Posterior vena cava (tissue), 2 donors: ENCODE results near the gene HADHA. TPM values are rescaled to one million over a fixed set of nuclear protein-coding genes. Genes with fewer than 3 reads are reported as not detected.

Experiments
- DNase-seq: peaks from one replicate; pipeline ENCODE4 v3.0.0-alpha.2; 2020; ENCODE audit warnings: low spot score
- intact Hi-C, 2 donors: fragments of 100-400 bp; cut with DNase I; formaldehyde crosslinking; loops; one replicate each; pipeline versions ENCODE4 v1.14.1 to v1.14.2; 2022 to 2023
- total RNA-seq, 2 donors: library from RNA; stranded (reverse); fragmentation: NEBNext Ultra II Directional; extraction: Animal tissue kit (Norgen Biotek cat#: 25700); gene quantifications; one replicate each; pipeline ENCODE4 v1.2.1, GENCODE V29; 2021
- donor health status: DM: yes; HTN: yes; CAD: no.
- donor health status: DM: yes; HTN: yes; CAD: no.

The HADHA gene
- total RNA-seq, 2 donors from 2014 or later: 104 to 113 TPM

- DNase-seq: peak; percentile 52
- intact Hi-C loops: no loop called here
Measured at GRCh38 chr2:26164641-26165211, 79.7 kb downstream of the HADHA start.

GRCh38 chr2:26164231-26164630, 80.2 kb downstream of the HADHA start:
- peak; percentile 12 for DNase-seq

GRCh38 chr2:26162963-26163362, 81.5 kb downstream of the HADHA start:
- intact Hi-C loops: no loop called here
- DNase-seq: peak; percentile 51

More at GRCh38 chr2:26164231-26164630, 80.2 kb downstream of the HADHA start:
- intact Hi-C loops: no loop called here

- peak; percentile 24 for DNase-seq
- intact Hi-C loops: no loop called here
Measured at GRCh38 chr2:26161926-26162325, 82.5 kb downstream of the HADHA start.

- DNase-seq: no peak
- intact Hi-C loops: no loop called here
Measured at GRCh38 chr2:26157580-26157979, 86.9 kb downstream of the HADHA start.

- intact Hi-C loops: no loop called here
- DNase-seq: no peak
Measured at GRCh38 chr2:26150243-26150642, 94.2 kb downstream of the HADHA start.

GRCh38 chr2:26148501-26148900, 95.9 kb downstream of the HADHA start:
- DNase-seq: no peak
- intact Hi-C loops: loop anchor here (10.0 kb wide), 1 partner anchor 194 kb away; no protein-coding TSS in a partner anchor

GRCh38 chr2:26144953-26145680, 99.3 kb downstream of the HADHA start:
- intact Hi-C loops: loop anchor here (2.0 to 10.0 kb wide), 2 partner anchors 152 to 190 kb away; no protein-coding TSS in a partner anchor
- DNase-seq: no peak

- intact Hi-C loops: loop anchor here (2.0 to 10.0 kb wide), 2 partner anchors 151 to 189 kb away; no protein-coding TSS in a partner anchor
Measured at GRCh38 chr2:26144031-26144430, 100.4 kb downstream of the HADHA start.

GRCh38 chr2:26141145-26141769, 103.2 kb downstream of the HADHA start:
- no peak for DNase-seq
- intact Hi-C loops: loop anchor here (2.0 to 10.0 kb wide), 2 partner anchors 18 to 186 kb away; no protein-coding TSS in a partner anchor

More at GRCh38 chr2:26144031-26144430, 100.4 kb downstream of the HADHA start:
- no peak for DNase-seq

Other genes with a start within 250 kb of the HADHA start
- 10 to 100 TPM; 86.1 to 94.6 TPM for gene RAB10, start 210.5 kb downstream of the HADHA start, total RNA-seq
- 1 to 10 TPM; 6.3 to 6.9 TPM for gene GAREM2, start 71.5 kb downstream of the HADHA start, total RNA-seq
- 100 to 1,000 TPM in 1 of 2 donors, 10 to 100 TPM in 1; 87.6 to 125 TPM for gene HADHB, start 307 bp upstream of the HADHA start, total RNA-seq
- 10 to 100 TPM; 12.2 to 14.6 TPM for gene SELENOI, start 101.5 kb upstream of the HADHA start, total RNA-seq
- gene ADGRF3, start 102.2 kb upstream of the HADHA start, total RNA-seq: not detected
- not detected for gene DRC1, start 157.3 kb upstream of the HADHA start, total RNA-seq
- gene OTOF, start 233.5 kb upstream of the HADHA start, total RNA-seq: under 1 TPM; 0.29 to 0.32 TPM